Liver (tissue), 9 donors: ENCODE measurements around the gene CPSF3. TPM values are rescaled to one million over a fixed set of nuclear protein-coding genes. Genes with fewer than 3 reads are reported as not detected.

Experiments
- DNase-seq: peaks from one replicate; pipeline ENCODE4 v3.0.0-alpha.2; 2017; ENCODE audit warnings: low spot score
- H3K27ac ChIP-seq, 2 donors: one replicate each; pipeline ENCODE4 v1.7.0; 2013; ENCODE audit warnings: inconsistent platforms in 2 of 2, low read length in 2 of 2, control low read depth in 1 of 2, low read depth in 1 of 2, mild to moderate bottlenecking in 1 of 2
- H3K27me3 ChIP-seq, 4 donors: one replicate each; pipeline versions ENCODE4 v1.6.1 to v1.7.0; 2013; ENCODE audit warnings: low read length in 3 of 4, inconsistent platforms in 1 of 4, mild to moderate bottlenecking in 1 of 4, moderate library complexity in 1 of 4; ENCODE audit not compliant: control insufficient read depth in 4 of 4, insufficient read depth in 4 of 4
- H3K36me3 ChIP-seq, 4 donors: one replicate each; pipeline versions ENCODE4 v1.6.1 to v1.7.0; 2013; ENCODE audit warnings: low read length in 3 of 4, mild to moderate bottlenecking in 3 of 4, low read depth in 1 of 4, moderate library complexity in 1 of 4; ENCODE audit not compliant: control insufficient read depth in 4 of 4, insufficient read depth in 3 of 4
- H3K4me1 ChIP-seq, 4 donors: one replicate each; pipeline versions ENCODE4 v1.6.1 to v1.7.0; 2013; ENCODE audit warnings: low read length in 3 of 4, mild to moderate bottlenecking in 3 of 4, moderate library complexity in 1 of 4; ENCODE audit not compliant: control insufficient read depth in 4 of 4, insufficient read depth in 4 of 4
- H3K4me3 ChIP-seq, 3 donors: one replicate each; pipeline versions ENCODE4 v1.6.1 to v1.7.0; 2013; ENCODE audit warnings: low read length in 3 of 3, control low read depth in 1 of 3, low read depth in 1 of 3, mild to moderate bottlenecking in 1 of 3
- H3K9ac ChIP-seq, 2 donors: one replicate each; pipeline ENCODE4 v1.7.0; 2013; ENCODE audit warnings: low read length in 2 of 2, mild to moderate bottlenecking in 2 of 2, moderate library complexity in 2 of 2, control low read depth in 1 of 2, low read depth in 1 of 2
- H3K9me3 ChIP-seq, 4 donors: one replicate each; pipeline versions ENCODE4 v1.6.1 to v1.7.0; 2013; ENCODE audit warnings: low read length in 3 of 4; ENCODE audit not compliant: control insufficient read depth in 4 of 4
- FOXA1 ChIP-seq: IDR thresholded peaks from 2 replicates; pipeline ENCODE4 v1.6.1; 2016; ENCODE audit warnings: antibody characterized with exemption
- FOXA2 ChIP-seq: IDR thresholded peaks from 2 replicates; pipeline ENCODE4 v1.6.1; 2016; ENCODE audit warnings: antibody characterized with exemption
- HNF4G ChIP-seq: IDR thresholded peaks from 2 replicates; pipeline ENCODE4 v1.6.1; 2016; ENCODE audit warnings: antibody characterized with exemption
- JUND ChIP-seq, 2 donors: IDR thresholded peaks; 2 replicates each; pipeline ENCODE4 v1.6.1; 2016; ENCODE audit warnings: antibody characterized with exemption in 2 of 2
- NR2F2 ChIP-seq: IDR thresholded peaks from 2 replicates; pipeline ENCODE4 v1.6.1; 2016; ENCODE audit warnings: antibody characterized with exemption
- RAD21 ChIP-seq, 2 donors: IDR thresholded peaks; 2 replicates each; pipeline ENCODE4 v1.6.1; 2016; ENCODE audit warnings: antibody characterized with exemption in 2 of 2, mild to moderate bottlenecking in 2 of 2
- RXRA ChIP-seq, 2 donors: IDR thresholded peaks; 2 replicates each; pipeline ENCODE4 v1.6.1; 2017 to 2018; ENCODE audit warnings: antibody characterized with exemption in 2 of 2, mild to moderate bottlenecking in 1 of 2
- TAF1 ChIP-seq: conservative IDR thresholded peaks from 2 replicates; pipeline ENCODE4 v1.6.1; 2016; ENCODE audit warnings: antibody characterized with exemption, mild to moderate bottlenecking
- YY1 ChIP-seq: IDR thresholded peaks from 2 replicates; pipeline ENCODE4 v1.6.1; 2016; ENCODE audit warnings: antibody characterized with exemption, mild to moderate bottlenecking
- WGBS: extraction: QIAGEN DNeasy Blood & Tissue Kit; methylation state at CpG from one replicate; pipeline ENCODE4 v1.1.7; 2013; 5-methylcytosine and 5-hydroxymethylcytosine counted together
- polyA plus RNA-seq, 2 donors: library from polyadenylated mRNA; stranded (reverse) in 1 of 2; unstranded in 1 of 2; fragments of 200-250 nt in 1 of 2; fragments of >200 nt in 1 of 2; fragmentation: Nextera tagmentation in 1 of 2; extraction: Ambion mirVana in 1 of 2; gene quantifications; one replicate each; pipeline versions ENCODE4 v1.2.1 to v1.2.3, GENCODE V29; 2013 to 2015
- total RNA-seq, 2 donors: library from RNA; depleted of rRNA; stranded (reverse); fragments of >200 nt; gene quantifications; one replicate each; pipeline ENCODE4 v1.2.3, GENCODE V29; 2014
- TF ChIP-seq, protein P1 (sequence below): fragments of 150-350 bp; IDR thresholded peaks from 2 replicates; pipeline ENCODE4 v1.5.1; 2017; ENCODE audit warnings: improper control_type of control experiment, low read depth, low read length; ENCODE audit not compliant: missing input control
- TF ChIP-seq, protein P2 (sequence below): IDR thresholded peaks from 2 replicates; pipeline ENCODE4 v1.6.1; 2016; ENCODE audit warnings: antibody characterized with exemption
- TF ChIP-seq, protein P3 (sequence below): IDR thresholded peaks from 2 replicates; pipeline ENCODE4 v1.6.1; 2016; ENCODE audit warnings: antibody characterized with exemption
- TF ChIP-seq, protein P4 (sequence below): IDR thresholded peaks from 2 replicates; pipeline ENCODE4 v1.6.1; 2016; ENCODE audit warnings: antibody characterized with exemption
- donor health status: healthy.
- donor health status: healthy.
- donor health status: healthy.
- donor health status: healthy.
- donor health status: healthy.

CPSF3 gene
- total and polyA plus RNA-seq, 4 donors, result 8.7 to 32.2 (median 16.9) TPM

DNA sequence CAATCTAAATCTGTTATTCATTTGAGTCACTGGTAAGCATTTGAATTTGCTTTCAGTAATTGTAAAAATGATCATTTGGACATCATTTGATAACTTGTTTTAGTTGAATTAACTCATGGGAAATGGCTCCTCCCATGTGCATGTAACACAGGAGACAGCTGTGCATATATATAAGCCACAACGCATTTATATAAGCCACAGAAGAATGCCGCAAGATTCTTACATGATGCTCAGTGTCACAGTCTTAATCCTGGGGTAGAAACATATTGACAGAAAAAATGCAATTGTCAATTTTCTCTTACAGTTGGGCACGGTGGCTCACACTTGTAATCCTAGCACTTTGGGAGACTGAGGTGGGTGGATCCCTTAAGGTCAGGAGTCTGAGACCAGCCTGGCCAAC is 37.6 kb downstream of the CPSF3 start (continued):
- TF ChIP-seq, protein P1, sequence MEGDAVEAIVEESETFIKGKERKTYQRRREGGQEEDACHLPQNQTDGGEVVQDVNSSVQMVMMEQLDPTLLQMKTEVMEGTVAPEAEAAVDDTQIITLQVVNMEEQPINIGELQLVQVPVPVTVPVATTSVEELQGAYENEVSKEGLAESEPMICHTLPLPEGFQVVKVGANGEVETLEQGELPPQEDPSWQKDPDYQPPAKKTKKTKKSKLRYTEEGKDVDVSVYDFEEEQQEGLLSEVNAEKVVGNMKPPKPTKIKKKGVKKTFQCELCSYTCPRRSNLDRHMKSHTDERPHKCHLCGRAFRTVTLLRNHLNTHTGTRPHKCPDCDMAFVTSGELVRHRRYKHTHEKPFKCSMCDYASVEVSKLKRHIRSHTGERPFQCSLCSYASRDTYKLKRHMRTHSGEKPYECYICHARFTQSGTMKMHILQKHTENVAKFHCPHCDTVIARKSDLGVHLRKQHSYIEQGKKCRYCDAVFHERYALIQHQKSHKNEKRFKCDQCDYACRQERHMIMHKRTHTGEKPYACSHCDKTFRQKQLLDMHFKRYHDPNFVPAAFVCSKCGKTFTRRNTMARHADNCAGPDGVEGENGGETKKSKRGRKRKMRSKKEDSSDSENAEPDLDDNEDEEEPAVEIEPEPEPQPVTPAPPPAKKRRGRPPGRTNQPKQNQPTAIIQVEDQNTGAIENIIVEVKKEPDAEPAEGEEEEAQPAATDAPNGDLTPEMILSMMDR, result no peak
- no peak for TF ChIP-seq FOXA1
- no peak for TF ChIP-seq RAD21 (IDR thresholded peaks at IDR 0.05)
- TF ChIP-seq, protein P2, sequence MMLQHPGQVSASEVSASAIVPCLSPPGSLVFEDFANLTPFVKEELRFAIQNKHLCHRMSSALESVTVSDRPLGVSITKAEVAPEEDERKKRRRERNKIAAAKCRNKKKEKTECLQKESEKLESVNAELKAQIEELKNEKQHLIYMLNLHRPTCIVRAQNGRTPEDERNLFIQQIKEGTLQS, result no peak
- TF ChIP-seq RXRA (IDR thresholded peaks at IDR 0.05), result no peak
- TF ChIP-seq TAF1, result no peak
- TF ChIP-seq, protein P3, sequence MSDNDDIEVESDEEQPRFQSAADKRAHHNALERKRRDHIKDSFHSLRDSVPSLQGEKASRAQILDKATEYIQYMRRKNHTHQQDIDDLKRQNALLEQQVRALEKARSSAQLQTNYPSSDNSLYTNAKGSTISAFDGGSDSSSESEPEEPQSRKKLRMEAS, result no peak
- no peak for TF ChIP-seq FOXA2

DNA sequence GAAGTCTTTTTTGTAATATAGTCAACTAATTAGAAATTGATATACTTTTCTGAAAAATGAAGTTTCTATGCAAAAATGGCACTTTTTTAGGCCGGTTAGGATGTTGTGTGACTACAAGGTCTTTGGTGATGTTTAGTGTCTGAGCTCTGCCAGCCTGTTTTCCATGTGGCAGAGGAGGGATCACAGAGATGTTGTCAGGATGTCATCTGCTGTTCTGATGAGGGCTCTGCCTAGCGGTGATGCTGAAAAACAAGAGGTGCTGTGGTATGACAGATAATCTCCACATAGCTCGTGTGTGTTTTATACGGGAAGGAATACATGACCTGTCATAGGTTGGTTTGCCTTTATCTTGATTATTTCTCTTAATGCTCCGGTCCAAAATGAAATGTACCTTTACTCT is 38.9 kb downstream of the CPSF3 start:
- DNase-seq, result no peak
- no peaks in the 10 kb centered on the region for H3K9me3 ChIP-seq
- H3K4me3 ChIP-seq, result no peak overlapping the region
- peaks cover 4 to 22% (median 11%) of the 10 kb centered on the region in 4 donors for H3K36me3 ChIP-seq
- no peaks in the 10 kb centered on the region for H3K27me3 ChIP-seq
- H3K9ac ChIP-seq, result no peak overlapping the region
- H3K4me1 ChIP-seq, result no peaks in the 10 kb centered on the region
- 92% methylated on average over 5 of the region's 5 CpGs for WGBS
- H3K27ac ChIP-seq, result no peak overlapping the region
- TF ChIP-seq YY1 (no peak), HNF4G (no peak), NR2F2 (no peak), FOXA1 (no peak), JUND (IDR thresholded peaks at IDR 0.05) (no peak)
- TF ChIP-seq, protein P4, sequence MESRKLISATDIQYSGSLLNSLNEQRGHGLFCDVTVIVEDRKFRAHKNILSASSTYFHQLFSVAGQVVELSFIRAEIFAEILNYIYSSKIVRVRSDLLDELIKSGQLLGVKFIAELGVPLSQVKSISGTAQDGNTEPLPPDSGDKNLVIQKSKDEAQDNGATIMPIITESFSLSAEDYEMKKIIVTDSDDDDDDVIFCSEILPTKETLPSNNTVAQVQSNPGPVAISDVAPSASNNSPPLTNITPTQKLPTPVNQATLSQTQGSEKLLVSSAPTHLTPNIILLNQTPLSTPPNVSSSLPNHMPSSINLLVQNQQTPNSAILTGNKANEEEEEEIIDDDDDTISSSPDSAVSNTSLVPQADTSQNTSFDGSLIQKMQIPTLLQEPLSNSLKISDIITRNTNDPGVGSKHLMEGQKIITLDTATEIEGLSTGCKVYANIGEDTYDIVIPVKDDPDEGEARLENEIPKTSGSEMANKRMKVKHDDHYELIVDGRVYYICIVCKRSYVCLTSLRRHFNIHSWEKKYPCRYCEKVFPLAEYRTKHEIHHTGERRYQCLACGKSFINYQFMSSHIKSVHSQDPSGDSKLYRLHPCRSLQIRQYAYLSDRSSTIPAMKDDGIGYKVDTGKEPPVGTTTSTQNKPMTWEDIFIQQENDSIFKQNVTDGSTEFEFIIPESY, result no peak
- TF ChIP-seq, protein P1, result no peak

DNA sequence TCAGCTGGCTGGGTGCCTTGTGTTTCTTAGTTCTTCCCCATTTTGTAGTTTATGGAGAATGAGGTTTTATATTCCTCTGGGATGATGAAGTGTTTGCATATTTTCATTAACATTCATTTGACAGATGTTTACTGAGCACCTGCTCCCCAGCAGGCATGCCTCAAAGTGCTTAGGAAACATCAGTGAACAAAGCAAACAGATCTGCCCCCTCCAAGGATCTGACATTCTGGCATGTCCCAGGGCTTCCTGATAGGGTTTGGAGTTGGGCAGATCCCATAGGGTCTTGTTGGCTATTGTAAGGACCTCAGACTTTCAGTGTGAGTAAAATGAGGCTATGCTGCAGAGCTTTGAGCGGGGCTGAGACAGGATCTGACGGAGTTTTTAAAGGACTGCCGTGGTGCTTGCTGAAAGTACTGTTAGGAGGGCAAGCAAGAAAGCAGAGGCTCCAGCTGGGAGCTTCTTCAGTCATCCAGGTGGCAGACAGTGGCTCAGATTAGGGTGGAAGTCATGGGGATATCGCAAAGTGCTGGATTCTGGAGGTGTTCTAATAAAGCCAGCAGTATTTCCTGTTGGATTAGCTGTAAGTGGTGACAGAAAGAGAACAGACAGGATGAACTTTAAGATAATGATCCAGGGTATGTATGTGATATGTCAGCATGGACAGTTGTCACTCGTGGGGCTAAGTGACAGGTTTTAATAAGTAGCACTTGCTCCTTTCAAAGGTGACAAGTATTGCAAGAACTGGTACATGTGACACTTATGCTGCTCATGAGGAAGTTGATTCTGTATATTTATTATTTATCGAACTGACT is 39.6 kb downstream of the CPSF3 start:
- no peaks in the 10 kb centered on the region for H3K9me3 ChIP-seq
- no peak for DNase-seq
- H3K36me3 ChIP-seq, result peaks cover 4 to 22% (median 11%) of the 10 kb centered on the region in 4 donors
- no peak overlapping the region for H3K27ac ChIP-seq
- TF ChIP-seq JUND (IDR thresholded peaks at IDR 0.05) (no peak), TAF1 (no peak), RXRA (IDR thresholded peaks at IDR 0.05) (no peak), FOXA1 (no peak), RAD21 (IDR thresholded peaks at IDR 0.05) (no peak)
- H3K4me1 ChIP-seq, result no peaks in the 10 kb centered on the region
- WGBS, result 93% methylated on average over 6 of the region's 6 CpGs
- H3K4me3 ChIP-seq, result no peak overlapping the region
- no peak overlapping the region for H3K9ac ChIP-seq
- no peaks in the 10 kb centered on the region for H3K27me3 ChIP-seq
